Inflammatory macrophage treated with lipopolysaccharide for 1 hour (primary cell): Measurements from ENCODE around the gene EXOC6B.

ENCODE experiments used
- DNase-seq, 2 donors: peaks; one replicate each; pipeline ENCODE4 v3.0.0-alpha.2; 2020 to 2022

Gene EXOC6B

GRCh38 chr2:72204156-72204785 is 621.6 kb downstream of the EXOC6B start:
- DNase-seq = no peak

DNA sequence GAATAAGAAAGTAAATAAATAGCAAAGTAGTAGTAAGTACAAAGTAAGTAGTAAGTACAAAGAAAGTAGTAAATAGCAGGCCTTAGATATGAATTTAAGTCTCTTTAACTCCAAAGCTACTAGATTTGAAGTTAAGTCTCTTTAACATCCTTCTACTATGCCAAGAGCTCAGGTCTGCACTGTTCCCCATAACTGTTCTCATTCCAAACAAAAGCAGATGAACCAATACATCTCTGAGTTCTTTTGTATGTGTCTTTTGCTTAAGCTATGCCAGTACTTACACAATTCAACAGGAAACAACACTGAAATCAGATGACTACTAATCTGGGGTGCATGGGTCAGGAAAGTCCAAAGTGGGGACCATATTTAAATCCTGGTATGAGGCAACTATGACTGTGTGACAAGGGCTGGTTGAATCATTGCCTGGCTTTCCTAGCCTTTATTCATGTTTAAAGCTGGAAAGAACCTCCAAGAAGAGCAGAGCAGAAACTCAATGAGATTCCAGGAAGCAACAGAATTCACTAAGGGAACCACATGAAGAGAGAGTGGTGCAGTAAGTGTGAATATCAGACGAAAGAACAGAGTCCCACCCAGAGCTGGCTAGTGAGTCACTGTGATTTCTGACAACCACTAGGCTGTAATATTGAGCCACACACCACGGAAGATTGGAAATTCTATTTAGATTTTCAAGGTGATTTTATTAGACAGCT is 627.1 kb downstream of the EXOC6B start:
- DNase-seq = peak; percentile 40 to 78

- no peak for DNase-seq
Observed at GRCh38 chr2:72193723-72194122, 632.1 kb downstream of the EXOC6B start.

- no peak for DNase-seq
Observed at GRCh38 chr2:72191441-72191840, 634.4 kb downstream of the EXOC6B start.

DNA sequence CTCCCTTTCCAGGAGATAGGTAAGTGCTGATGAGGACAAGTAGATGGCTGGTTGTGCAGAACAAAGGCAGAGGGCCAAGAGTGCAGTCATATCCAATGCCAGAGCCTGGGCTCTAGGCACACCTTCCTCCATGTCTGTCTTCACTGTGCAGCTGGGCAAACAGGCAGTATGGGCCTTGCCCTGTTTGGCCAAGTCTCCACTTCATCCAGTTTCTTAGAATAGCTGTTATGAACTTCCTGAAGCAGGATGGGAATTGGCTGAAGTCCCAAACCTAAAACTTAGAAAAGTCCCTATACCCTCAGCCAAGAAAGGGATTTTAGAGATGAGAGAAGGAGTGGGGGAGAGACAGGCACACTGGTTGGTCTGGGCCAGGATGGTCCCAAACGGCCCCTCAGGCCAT is 640.6 kb downstream of the EXOC6B start:
- no peak for DNase-seq

- no peak for DNase-seq
Observed at GRCh38 chr2:72183466-72183865, 642.4 kb downstream of the EXOC6B start.

GRCh38 chr2:72183016-72183415 is 642.8 kb downstream of the EXOC6B start:
- no peak for DNase-seq

GRCh38 chr2:72182547-72182946 is 643.3 kb downstream of the EXOC6B start:
- no peak for DNase-seq

DNA sequence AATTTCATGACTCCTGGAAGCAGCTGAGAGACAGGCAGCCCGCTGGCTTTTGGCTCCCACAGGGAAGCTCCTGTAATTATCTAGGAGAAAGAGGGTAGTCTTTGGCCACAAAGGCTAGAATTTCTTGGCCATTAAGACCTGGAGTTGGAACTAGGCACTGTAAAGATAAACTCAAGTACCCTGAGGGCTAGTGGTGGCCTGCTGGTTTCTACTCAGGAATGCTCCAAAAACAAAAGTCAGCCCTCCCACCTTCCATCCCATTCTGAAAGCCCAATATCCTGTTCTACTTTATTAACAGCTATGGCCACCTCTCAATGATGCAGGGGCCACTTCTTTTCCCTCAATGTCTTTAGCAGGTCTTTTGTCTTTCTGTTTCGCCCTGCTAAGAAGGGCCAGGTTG is 644.2 kb downstream of the EXOC6B start:
- DNase-seq = no peak

- DNase-seq = no peak
Observed at GRCh38 chr2:72180351-72180750, 645.5 kb downstream of the EXOC6B start.

DNA sequence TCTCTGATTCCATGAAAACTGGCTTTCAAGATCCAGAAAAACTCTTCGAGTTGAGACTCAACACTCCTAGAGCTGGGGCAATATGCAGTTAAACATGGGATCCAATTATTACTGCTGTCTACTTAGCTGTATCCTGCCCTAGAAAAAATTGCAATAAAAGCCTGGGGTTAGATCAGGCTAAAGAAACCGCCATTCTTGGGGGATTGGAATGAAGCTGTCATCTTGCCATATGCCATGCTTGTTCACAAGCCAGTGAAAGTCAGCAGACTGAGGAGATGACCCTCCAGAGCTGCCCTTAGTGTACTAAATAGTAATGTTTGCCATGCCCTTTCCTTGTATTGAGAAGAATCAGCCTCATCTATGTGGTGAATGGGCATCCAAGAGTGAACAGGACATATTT is 647.3 kb downstream of the EXOC6B start:
- DNase-seq = no peak

- no peak for DNase-seq
Observed at GRCh38 chr2:72176281-72176680, 649.6 kb downstream of the EXOC6B start.

GRCh38 chr2:72175636-72176035 is 650.2 kb downstream of the EXOC6B start:
- DNase-seq = no peak

- DNase-seq = no peak
Observed at GRCh38 chr2:72173640-72174321, 652.1 kb downstream of the EXOC6B start.

DNA sequence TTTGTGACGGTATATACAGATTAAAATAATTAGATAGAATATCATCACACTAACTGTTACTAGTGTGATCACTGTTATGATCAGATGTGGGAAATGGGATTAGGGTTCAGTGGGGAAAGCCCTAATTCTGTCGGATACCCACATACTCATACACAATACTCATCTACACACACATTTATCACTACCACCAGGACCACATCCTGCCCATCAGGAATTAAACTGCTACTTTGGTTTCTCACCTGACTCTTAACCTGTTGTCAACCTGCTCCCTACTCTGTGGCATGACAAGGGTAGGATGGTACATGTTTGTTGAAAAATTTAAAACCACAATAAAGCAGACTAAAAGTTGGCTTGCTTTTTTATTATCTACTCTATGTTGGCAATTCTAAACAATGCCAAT is 653.4 kb downstream of the EXOC6B start:
- DNase-seq = no peak

DNA sequence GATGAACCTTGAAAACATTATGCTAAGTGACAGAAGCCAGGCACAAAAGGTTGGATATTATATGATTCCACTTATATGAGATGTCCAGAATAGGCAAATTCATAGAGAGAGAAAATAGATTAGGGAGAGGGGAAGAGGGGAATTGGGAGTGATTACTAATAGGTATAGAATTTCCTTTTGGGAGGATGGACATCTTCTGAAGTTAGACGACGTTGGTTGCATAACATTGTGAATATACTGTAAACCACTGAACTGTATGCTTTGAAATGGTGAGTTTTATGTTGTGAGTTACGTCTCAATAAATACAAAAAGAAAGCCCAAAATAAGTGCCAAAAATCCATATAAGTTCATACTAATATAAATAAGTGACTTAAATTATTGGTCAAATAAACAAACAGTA is 659.6 kb downstream of the EXOC6B start:
- DNase-seq = no peak

GRCh38 chr2:72165792-72166191 is 660.0 kb downstream of the EXOC6B start:
- DNase-seq = no peak

DNA sequence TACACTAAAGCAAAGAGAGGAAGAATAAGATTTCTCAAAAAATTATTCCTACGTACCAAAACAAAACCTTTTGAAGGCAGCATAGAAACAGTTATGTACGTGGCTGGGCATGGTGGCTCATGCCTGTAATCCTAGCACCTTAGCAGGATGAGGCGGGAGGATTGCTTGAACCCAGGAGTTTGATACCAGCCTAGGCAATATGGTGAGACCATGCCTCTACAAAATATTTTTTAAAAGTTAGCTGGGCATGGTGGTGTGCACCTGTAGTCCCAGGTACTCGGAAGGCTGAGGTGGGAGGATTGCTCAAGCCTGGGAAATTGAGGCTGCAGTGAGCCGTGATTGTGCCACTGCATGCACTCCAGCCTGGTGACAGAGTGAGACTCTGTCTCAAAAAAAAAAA is 663.3 kb downstream of the EXOC6B start:
- DNase-seq = no peak

DNA sequence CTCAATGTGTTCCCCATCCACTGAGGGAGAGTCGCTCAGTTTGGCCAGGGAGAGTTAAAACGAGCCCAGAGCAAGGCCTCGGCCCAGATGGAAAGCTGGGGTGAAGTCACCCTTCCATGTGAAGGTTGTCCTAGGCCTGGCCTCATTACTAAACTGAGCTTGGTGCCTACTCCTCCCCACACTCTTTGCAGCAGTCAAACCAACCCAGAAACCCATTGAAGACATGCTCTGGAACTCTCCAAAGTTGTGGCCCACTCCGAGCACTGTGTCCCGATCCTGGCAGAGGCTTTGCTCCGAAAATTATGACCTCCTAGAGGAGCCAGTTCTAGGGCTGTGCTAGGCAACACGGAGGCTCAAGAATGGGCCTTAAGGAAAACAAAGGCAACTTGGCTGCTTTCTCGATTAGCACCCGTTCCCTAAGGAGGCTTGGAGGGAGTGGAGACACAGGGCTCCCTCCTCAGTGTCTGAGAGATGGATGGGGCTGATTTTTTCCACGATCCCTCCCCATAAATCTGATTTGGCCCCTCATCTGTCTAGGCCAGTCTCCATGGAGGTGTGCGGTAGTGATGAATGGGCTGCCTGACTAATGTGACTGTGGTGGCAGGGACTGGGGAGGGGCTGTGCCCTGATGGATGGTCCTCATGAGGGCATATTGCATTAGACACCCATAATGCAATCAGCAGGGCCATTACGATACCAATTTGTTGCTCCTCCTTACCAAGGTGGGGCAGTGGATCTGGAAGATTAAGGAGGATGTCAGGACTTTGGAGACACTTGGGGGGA is 666.4 kb downstream of the EXOC6B start:
- no peak for DNase-seq

- no peak for DNase-seq
Observed at GRCh38 chr2:72157871-72158771, 667.7 kb downstream of the EXOC6B start.

GRCh38 chr2:72156872-72157271 is 669.0 kb downstream of the EXOC6B start:
- DNase-seq = no peak

GRCh38 chr2:72155737-72156136 is 670.1 kb downstream of the EXOC6B start:
- DNase-seq = no peak
